ENCODE measurements around the gene ANKRD11.

Gene ANKRD11

GRCh38 chr16:89283449-89283848 is 206.9 kb downstream of the ANKRD11 start:
- DNase-seq (ENCODE audit: low read depth in 2 of 2), result no peak

DNA sequence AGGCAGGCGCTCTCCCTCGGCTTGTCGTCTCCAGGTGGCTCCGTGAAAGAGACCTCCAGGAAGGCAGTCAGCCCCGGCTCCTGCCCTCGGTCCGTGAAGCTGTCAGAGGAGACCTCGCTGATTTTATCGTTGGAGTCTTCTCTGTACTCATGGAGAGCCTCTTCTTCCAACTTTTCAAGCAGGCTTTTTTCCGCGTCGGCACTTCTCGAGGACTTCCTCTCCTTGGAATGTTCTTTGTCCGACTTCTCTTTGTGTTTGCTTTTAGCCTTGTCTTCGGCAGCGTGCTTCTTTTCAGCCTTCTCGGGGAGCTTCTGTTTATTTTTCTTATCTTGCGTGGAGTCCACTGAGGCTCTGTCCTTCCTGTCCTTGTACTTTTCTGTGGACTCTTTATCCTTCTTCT is 207.8 kb downstream of the ANKRD11 start:
- no peak for DNase-seq (ENCODE audit: low read depth in 2 of 2)

- no peak for DNase-seq (ENCODE audit: low read depth in 2 of 2)
Observed at GRCh38 chr16:89281829-89282228, 208.5 kb downstream of the ANKRD11 start.

DNA sequence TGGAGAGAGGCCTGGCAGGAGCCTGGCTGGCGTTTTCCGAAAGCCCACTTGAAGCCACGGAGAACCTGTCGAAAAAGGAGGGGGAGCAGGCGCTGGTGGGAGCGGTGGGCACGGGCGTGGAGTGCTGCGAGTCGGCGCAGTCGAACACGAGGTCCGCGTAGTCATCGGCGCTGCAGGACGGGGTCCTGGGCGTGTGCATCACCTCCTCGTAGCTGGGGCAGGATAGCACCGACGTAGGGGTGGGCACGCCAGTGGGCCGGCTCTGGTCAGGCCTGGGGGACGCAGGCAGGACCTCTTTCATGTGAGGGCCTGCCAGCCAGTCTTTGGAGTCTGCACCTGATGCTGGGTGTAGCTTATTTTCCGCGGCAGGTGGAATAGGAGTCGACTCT is 209.2 kb downstream of the ANKRD11 start:
- no peak for DNase-seq (ENCODE audit: low read depth in 2 of 2)

DNA sequence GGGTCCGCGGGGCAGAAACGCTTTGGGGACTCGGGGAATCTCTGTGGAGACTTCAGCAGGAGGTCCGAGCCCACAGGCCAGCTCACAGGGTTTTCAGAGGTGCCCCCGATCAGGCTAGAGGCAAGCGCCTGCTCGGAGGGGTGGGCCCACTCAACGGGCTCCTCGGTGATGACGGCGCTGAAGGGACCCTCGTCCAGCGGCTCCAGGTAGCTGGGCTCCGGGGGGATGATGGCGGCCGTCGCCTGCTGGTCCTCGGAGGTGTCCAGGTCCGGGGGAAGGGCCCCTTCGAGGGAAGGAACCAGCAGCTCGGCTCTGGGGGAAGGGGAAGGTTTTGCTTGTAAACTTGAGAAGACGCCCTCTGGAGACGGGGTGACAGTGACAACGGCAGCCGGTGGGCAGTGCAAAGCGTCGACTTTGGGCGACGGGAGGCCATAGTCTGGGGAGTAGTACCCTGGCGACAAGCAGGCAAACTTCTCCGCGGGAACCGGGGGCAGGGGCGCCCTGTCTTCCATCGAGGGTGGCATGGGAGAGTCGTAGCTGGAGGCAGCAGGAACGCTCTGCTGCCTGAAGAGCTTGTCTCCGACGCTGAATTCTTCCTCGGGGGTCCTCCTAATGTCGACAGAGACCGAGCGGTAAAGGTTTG is 209.7 kb downstream of the ANKRD11 start:
- DNase-seq (ENCODE audit: low read depth in 2 of 2), result no peak

- DNase-seq (ENCODE audit: low read depth in 2 of 2), result no peak
Observed at GRCh38 chr16:89279666-89280481, 210.5 kb downstream of the ANKRD11 start.

GRCh38 chr16:89278441-89279240 is 211.7 kb downstream of the ANKRD11 start:
- no peak for DNase-seq (ENCODE audit: low read depth in 2 of 2)

DNA sequence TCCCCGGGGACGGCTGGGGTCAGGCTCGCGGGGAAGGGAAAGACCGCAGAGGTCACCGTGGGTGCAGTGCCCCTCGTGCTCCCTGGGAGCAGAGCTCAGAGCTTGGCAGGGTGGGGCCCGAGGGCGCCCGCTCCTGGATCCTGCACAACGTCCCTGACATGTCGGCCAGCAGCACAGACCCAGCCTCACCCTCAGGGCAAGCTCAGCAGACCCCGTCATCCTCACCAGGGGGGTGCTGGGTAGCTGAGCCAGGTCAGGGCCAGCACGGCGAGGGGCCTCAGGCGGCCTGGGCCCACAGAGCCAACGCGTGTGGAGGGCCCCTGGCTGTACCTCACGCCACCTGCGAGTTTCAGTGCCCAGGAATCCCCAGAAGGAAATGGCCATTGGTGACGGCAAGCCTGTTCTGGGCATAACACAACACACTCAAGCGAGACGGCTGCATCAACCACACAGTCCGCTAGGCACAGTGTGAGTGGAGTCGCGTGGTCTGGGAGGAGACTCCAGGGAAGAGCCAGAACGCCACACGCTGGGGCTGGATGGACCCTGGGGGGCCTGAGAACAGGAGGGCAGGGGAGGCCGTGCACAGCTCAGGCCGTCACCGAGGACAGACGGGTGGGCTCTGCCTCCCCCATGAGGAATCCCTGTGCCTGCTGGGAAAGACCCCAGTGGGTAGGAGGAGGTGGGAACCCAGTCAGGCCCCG is 212.6 kb downstream of the ANKRD11 start:
- DNase-seq (ENCODE audit: low read depth in 2 of 2), result no peak

- DNase-seq (ENCODE audit: low read depth in 2 of 2), result no peak
Observed at GRCh38 chr16:89277049-89277448, 213.3 kb downstream of the ANKRD11 start.

GRCh38 chr16:89275837-89276720 is 214.3 kb downstream of the ANKRD11 start:
- DNase-seq (ENCODE audit: low read depth in 2 of 2), result no peak

- DNase-seq (ENCODE audit: low read depth in 2 of 2), result no peak
Observed at GRCh38 chr16:89275284-89275584, 215.1 kb downstream of the ANKRD11 start.

GRCh38 chr16:89274561-89275283 is 215.6 kb downstream of the ANKRD11 start:
- no peak for DNase-seq (ENCODE audit: low read depth in 2 of 2)

DNA sequence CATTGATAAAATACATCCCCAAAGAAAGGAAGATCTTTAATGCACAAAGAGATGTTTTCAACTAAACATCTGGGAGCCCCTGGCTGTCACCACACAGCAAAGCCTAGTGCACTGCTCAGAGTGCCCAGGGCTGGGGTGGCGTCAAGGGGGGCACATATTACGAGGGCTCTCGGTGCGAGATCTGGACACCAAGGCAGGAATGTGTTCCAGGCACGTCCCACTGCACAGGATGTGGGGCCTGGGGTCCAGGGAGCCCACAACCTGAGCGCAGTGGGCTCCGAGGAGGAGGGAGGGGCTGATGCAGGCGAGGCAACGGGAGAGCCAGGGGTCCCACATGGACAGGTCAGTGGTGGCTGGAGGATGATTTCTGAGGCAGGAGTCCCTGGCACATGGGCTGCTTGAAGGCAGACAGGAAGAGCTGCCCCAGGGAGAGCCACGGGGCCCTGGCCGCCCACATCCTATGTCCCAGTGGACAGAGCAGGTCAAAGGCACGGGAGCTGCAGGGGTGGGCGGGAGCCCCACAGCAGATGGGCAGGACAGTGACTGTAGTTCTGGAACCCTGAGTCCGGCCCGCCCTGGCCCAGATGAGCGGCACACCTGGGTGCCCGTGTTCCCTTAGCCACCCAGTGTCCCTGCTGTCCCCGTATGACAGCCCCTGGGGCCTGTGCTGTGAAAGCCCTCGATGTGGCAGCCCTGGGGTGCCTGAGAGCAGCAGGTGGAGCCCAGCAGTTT is 216.5 kb downstream of the ANKRD11 start:
- DNase-seq (ENCODE audit: low read depth in 2 of 2), result no peak

GRCh38 chr16:89272631-89273030 is 217.7 kb downstream of the ANKRD11 start:
- DNase-seq (ENCODE audit: low read depth in 2 of 2), result no peak

GRCh38 chr16:89270666-89271345 is 219.6 kb downstream of the ANKRD11 start:
- no peak for DNase-seq (ENCODE audit: low read depth in 2 of 2)

- DNase-seq (ENCODE audit: low read depth in 2 of 2), result no peak
Observed at GRCh38 chr16:89269805-89270665, 220.3 kb downstream of the ANKRD11 start.

DNA sequence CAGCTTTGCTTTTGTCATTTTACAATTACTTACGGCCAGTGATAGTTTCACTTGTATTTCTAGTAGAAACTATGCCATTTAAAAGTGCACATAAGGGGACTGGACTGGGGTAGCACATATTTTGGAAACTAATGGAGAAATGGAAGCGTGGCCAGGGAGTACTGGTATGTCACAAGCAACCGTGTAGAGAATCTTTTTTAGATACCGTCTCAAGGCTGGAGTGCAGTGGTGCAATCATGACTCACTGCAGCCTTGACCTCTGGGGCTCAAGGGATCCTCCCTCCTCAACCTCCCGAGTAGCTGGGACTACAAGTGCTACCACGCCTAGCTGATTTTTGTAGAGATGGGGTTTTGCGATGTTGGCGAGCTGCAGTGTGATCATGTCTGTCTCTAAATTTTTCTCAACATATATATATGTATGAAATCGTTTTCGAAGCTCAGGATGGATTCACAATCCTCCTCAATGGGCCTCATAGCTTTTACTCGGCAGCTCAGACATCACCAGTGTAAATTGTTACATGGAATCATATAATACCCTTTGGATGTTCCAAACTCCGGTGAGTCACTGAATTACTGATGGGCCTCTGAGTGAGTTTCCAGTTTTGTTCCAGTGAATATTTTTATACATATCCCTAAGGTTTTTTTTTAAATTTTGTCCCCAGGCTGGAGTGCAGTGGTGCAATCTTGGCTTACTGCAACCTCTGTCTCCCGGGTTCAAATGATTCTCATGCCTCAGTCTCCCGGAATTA is 221.2 kb downstream of the ANKRD11 start:
- no peak for DNase-seq (ENCODE audit: low read depth in 2 of 2)

Measured in activated CD8-positive, alpha-beta memory T cell treated with anti-CD3 and anti-CD28 coated beads for 4 hours (primary cell).